ENCODE measurements around the gene GRN. TPM values are rescaled to one million over a fixed set of nuclear protein-coding genes. Genes with fewer than 3 reads are reported as not detected.
A peak's percentile ranks its signal among the peaks of the same experiment; 100 is the strongest.

GRN gene
- total RNA-seq, 2 donors from 2014 or later, result 31.7 to 47.7 TPM

DNA sequence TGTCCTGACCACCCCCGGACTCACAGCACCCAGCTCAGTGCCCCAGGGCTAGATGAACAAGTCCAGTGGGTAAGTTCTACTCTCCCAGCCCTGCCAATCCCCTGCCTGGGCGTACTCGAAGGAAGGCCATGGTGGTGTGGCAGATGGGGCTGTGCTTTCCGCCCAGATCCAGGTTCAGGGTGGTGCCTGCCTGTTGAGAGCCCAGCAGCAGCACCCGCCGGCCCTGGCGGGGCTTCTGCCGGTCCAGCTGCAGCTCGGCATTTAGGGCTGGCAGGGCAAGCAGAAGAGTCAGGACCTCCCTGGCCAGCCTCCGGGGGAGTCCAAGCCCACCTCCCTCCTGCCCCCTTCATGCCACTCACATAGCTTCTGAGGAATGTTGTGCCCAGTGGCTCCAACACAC, 34.8 kb downstream of the GRN start:
- no peak for DNase-seq
- no peak for ATAC-seq
- no peak overlapping the region for H3K4me3 Mint-ChIP-seq
- no peaks in the 10 kb centered on the region for H3K36me3 Mint-ChIP-seq (ENCODE audit: low read depth)
- no peaks in the 10 kb centered on the region for H3K9me3 ChIP-seq (ENCODE audit: control insufficient read depth, low read length, poor library complexity, severe bottlenecking)
- peaks cover 10% of the 10 kb centered on the region for H3K4me1 Mint-ChIP-seq
- H3K27ac Mint-ChIP-seq, result no peak overlapping the region
- peaks cover 41% of the 10 kb centered on the region for H3K27me3 Mint-ChIP-seq

DNA sequence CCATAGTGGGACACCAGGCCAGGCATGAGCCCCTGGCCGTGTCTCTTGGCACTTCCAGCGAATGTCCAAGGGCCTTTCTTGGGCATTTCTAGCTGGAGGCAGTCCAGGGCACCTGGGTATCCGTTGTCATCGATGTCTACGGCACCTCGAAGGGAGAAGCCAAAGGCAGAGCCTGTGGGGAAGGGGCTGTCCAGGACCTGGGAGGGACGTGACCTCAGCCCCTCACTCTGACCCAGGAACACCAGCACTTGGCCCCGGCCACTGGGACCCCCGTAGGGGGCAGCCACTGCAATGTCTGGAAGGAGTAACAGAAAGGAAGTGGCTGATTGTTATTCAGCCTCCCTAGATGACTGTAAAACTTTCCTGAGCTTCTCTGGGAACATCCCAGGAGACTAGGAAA, 35.7 kb downstream of the GRN start:
- H3K27ac Mint-ChIP-seq, result no peak overlapping the region
- peaks cover 40% of the 10 kb centered on the region for H3K27me3 Mint-ChIP-seq
- H3K4me1 Mint-ChIP-seq, result peaks cover 10% of the 10 kb centered on the region
- H3K4me3 Mint-ChIP-seq, result no peak overlapping the region
- H3K36me3 Mint-ChIP-seq (ENCODE audit: low read depth), result no peaks in the 10 kb centered on the region
- H3K9me3 ChIP-seq (ENCODE audit: control insufficient read depth, low read length, poor library complexity, severe bottlenecking), result no peaks in the 10 kb centered on the region
- DNase-seq (no peak), ATAC-seq (no peak)

DNA sequence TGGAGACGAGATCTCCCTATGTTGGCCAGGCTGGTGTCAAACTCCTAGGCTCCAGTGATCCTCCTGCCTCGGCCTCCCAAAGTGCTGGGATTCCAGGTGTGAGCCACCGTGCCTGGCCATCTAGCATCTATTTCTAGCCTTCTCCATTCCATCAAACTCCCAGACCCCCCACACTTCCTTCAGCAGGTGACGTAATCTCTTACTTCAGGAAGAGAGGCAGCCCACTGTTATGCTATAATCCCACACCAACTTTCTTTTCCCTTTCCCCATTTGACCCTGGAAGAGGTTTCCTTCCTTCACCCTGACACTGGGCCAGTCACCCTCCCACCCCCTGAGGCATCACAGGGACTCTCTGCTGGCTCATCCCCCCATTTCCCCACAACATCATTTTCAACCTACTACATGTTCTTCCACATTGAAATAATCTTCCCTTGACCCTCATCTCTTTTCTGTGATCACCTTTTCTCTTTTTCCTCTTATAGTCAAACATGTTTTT, 36.8 kb downstream of the GRN start:
- no peak overlapping the region for H3K27ac Mint-ChIP-seq
- peaks cover 39% of the 10 kb centered on the region for H3K27me3 Mint-ChIP-seq
- ATAC-seq, result no peak
- DNase-seq, result no peak
- no peaks in the 10 kb centered on the region for H3K9me3 ChIP-seq (ENCODE audit: control insufficient read depth, low read length, poor library complexity, severe bottlenecking)
- peaks cover 15% of the 10 kb centered on the region for H3K4me1 Mint-ChIP-seq
- no peak overlapping the region for H3K4me3 Mint-ChIP-seq
- no peaks in the 10 kb centered on the region for H3K36me3 Mint-ChIP-seq (ENCODE audit: low read depth)

DNA sequence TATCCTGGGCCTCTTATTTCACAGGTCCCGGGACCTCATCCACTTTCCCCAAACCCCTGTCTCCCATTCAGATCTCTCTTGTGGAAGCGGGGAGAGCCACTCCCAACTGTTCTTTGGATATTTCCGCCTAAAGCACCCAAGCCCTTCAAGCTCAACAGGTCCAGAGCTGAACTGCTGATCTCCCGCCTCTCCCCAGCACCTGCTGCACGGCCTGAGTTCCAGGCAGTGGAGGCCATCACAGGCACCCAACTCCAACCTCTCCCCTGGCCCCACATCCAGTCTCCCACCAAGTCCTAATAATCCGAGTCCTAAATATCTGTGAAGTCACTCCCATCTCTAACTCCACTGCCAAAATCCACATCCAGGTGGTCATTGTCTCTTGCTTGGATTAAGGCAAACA, 37.8 kb downstream of the GRN start:
- Mint-ChIP-seq H3K27me3 (peaks cover 39% of the 10 kb centered on the region), H3K4me3 (no peak overlapping the region), H3K4me1 (peaks cover 15% of the 10 kb centered on the region), H3K27ac (peak overlapping the region; percentile 67), H3K36me3 (ENCODE audit: low read depth) (no peaks in the 10 kb centered on the region)
- DNase-seq (no peak), ATAC-seq (no peak)
- H3K9me3 ChIP-seq (ENCODE audit: control insufficient read depth, low read length, poor library complexity, severe bottlenecking), result no peaks in the 10 kb centered on the region

DNA sequence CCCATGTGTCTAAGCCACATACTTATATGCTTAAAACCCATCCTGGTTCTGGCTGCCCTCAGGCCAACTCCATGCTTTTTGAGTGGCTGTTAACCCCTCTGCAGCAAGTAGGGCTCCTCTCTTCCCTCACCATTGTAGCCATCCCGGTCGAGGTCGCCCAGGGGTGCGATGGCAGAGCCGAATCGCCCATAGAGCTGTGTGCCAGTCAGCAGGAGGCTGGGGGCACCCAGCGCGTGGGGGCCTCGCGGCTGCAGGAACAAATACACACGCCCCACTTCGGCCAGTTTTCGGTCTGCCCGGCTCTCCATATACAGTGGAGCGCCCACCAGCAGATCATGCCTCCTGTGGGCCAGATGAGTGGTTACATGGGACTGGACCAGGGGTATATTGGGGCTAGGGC, 38.3 kb downstream of the GRN start:
- Mint-ChIP-seq H3K4me1 (peaks cover 15% of the 10 kb centered on the region), H3K4me3 (no peak overlapping the region), H3K36me3 (ENCODE audit: low read depth) (no peaks in the 10 kb centered on the region), H3K27ac (peak overlapping the region; percentile 67), H3K27me3 (peaks cover 36% of the 10 kb centered on the region)
- DNase-seq (no peak), ATAC-seq (no peak)
- no peaks in the 10 kb centered on the region for H3K9me3 ChIP-seq (ENCODE audit: control insufficient read depth, low read length, poor library complexity, severe bottlenecking)

DNA sequence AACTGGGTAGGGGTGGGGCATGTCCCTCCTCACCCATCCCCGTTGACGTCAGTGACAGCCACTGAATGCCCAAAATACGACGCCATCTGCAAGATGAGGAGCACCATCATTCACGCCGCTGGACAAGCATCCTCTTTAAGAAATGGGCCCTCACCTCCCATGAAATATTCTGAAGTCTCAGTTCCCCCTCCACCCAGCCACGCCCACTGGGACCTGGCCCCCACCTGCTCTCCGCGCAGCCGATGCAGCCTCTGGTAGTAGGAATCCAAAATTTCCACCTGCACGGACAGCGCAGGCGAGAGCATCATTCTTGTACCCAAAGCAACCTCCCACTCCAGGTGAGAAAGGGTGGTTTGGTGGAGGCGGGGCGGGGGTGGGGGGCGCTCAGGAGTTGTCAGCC, 38.8 kb downstream of the GRN start:
- no peak overlapping the region for H3K27ac Mint-ChIP-seq
- no peak for ATAC-seq
- peaks cover 15% of the 10 kb centered on the region for H3K4me1 Mint-ChIP-seq
- DNase-seq, result no peak
- no peaks in the 10 kb centered on the region for H3K9me3 ChIP-seq (ENCODE audit: control insufficient read depth, low read length, poor library complexity, severe bottlenecking)
- H3K27me3 Mint-ChIP-seq, result peaks cover 32% of the 10 kb centered on the region
- H3K36me3 Mint-ChIP-seq (ENCODE audit: low read depth), result no peaks in the 10 kb centered on the region
- no peak overlapping the region for H3K4me3 Mint-ChIP-seq

DNA sequence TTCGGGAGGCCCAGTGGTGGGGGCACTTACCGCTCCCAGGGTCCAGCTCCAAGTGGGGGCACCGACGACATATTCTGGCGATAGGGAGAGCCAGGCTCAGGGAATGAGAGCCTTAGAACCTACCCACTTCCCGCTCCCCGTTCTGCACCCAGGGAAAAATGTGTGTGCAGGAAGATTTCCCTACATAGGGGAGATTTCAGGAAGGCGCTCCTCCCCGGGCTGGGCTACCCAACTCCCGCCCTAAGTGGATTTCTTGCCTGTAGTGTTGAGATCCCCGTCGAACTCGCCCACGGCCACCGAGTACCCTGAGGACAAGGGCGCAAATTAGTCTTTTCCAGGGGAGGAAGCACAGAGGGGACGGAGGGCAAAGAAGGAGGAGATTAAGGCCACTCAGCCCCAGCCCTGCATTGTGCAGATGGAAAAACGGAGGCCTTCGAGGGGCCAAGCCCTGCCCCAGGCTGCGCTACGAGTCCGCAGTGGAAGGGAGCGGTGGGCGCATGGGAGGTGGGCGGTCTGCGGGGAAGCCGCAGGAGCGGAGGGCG, 39.2 kb downstream of the GRN start:
- Mint-ChIP-seq H3K27me3 (peaks cover 33% of the 10 kb centered on the region), H3K4me1 (peaks cover 16% of the 10 kb centered on the region), H3K27ac (no peak overlapping the region), H3K36me3 (ENCODE audit: low read depth) (no peaks in the 10 kb centered on the region), H3K4me3 (peak overlapping the region; percentile 81)
- H3K9me3 ChIP-seq (ENCODE audit: control insufficient read depth, low read length, poor library complexity, severe bottlenecking), result no peaks in the 10 kb centered on the region
- DNase-seq (no peak), ATAC-seq (no peak)

DNA sequence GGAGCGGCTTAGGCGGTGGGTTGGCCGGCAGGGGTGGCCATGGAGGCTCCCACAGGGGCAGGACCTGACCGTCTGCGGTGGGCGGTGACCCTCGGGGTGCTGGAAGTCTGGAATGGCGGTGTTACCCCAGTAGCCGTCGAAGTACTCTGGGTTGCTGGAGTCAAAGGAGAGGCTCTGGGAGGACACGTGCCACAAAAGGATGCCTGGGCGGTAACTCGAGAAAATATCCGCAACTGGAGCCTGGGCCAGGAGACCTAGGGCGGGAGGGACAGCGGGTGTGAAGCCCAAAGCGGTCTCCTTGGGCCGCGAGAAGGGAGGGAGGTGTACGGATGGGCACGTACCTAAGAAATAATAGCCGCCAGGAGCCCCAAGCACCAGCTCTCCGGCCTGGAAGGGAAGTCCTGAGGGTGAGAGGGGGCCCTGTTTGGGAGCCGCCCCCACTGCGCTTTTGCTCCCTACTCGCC, 39.8 kb downstream of the GRN start:
- no peaks in the 10 kb centered on the region for H3K9me3 ChIP-seq (ENCODE audit: control insufficient read depth, low read length, poor library complexity, severe bottlenecking)
- ATAC-seq (peak; percentile 8), DNase-seq (no peak)
- Mint-ChIP-seq H3K27me3 (peaks cover 36% of the 10 kb centered on the region), H3K4me1 (peaks cover 17% of the 10 kb centered on the region), H3K27ac (no peak overlapping the region), H3K4me3 (peak overlapping the region; percentile 81), H3K36me3 (ENCODE audit: low read depth) (no peaks in the 10 kb centered on the region)

DNA sequence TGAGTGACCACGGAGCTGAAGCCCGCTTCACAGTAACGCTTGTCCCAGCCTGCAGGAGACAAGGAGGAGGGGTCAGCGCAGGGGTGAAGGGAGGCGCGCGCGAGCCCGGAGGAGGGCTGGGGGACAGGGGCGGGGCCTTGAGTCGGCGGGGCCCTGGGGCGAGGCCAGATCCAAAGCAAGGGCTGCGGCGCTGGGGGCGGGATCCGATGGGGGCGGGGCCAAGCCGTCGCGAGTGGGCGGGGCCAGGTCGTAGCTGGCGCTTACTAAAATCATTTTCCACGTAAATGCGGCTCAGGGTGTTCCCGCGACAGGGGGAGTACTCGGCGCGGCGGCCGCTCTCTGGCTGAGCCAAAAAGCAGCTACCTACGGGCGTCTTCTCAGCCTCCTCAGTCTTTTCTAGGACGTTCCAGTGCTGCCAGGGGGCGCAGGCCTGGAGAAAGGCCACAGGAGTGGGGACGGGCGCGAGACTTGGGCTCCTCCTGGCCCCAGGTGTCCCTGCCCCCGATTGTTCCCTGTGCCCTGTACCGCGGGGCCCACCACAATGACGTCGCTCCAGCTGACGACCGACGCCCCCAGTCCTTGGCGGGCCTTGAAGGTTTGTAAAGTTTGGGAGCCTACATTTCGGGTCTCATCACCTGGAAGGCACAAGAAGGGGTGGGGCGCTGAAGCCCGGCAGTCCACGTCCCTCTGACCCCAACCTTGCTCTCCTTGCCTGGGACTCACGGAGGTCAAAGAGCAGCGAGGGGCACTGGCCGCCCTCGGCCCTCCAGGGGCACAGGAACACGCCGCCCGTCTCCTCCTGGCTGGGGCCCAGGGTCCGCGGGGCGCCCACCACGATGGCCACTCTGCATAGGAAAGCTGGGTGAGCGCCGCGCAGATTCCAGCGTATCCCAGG, 40.4 kb downstream of the GRN start:
- H3K27me3 Mint-ChIP-seq, result peaks cover 34% of the 10 kb centered on the region
- no peaks in the 10 kb centered on the region for H3K9me3 ChIP-seq (ENCODE audit: control insufficient read depth, low read length, poor library complexity, severe bottlenecking)
- H3K4me1 Mint-ChIP-seq, result peaks cover 17% of the 10 kb centered on the region
- no peaks in the 10 kb centered on the region for H3K36me3 Mint-ChIP-seq (ENCODE audit: low read depth)
- H3K27ac Mint-ChIP-seq, result no peak overlapping the region
- ATAC-seq (peak; percentile 91), DNase-seq (peak; percentile 69 to 83 (median 75))
- peak overlapping the region; percentile 81 for H3K4me3 Mint-ChIP-seq

DNA sequence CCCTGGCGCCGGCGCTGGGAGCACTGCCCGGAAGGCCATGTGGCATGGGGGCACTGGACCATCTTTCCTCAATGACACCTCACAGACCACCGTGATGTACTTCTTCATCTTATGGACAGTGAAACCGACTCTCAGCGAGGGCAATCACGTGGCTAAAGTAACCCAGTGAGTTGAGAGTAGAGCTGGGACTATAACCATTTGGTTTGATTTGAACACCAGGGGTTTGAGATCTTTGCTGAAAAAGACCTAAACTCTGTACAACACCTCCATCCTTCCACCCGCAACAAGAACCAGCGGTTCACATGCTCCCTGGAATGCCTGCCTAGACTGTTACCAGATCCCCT, 41.1 kb downstream of the GRN start:
- no peak for DNase-seq
- no peaks in the 10 kb centered on the region for H3K36me3 Mint-ChIP-seq (ENCODE audit: low read depth)
- ATAC-seq, result no peak
- peak overlapping the region; percentile 81 for H3K4me3 Mint-ChIP-seq
- H3K9me3 ChIP-seq (ENCODE audit: control insufficient read depth, low read length, poor library complexity, severe bottlenecking), result no peaks in the 10 kb centered on the region
- H3K27me3 Mint-ChIP-seq, result peaks cover 31% of the 10 kb centered on the region
- H3K4me1 Mint-ChIP-seq, result peaks cover 17% of the 10 kb centered on the region
- no peak overlapping the region for H3K27ac Mint-ChIP-seq

DNA sequence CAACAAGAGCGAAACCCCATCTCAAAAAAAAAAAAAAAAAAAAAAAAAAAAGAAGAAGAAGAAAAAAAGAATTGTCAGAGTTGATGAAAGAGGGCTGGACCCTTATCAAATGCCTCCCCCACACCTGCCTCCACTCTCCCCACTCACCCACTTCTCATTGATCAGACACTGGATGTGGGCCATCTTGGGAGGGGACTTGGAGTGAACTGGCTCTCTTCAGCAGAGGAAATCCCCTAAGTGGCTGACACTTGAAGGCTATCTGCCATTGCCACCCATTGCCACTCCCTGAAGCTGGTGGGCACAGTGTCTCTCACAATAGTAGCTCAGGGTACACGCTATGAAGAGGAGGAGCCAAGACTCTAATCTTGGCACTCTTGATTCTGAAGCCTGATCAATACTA, 42.7 kb downstream of the GRN start:
- DNase-seq (no peak), ATAC-seq (no peak)
- H3K4me1 Mint-ChIP-seq, result peaks cover 15% of the 10 kb centered on the region
- H3K27ac Mint-ChIP-seq, result no peak overlapping the region
- H3K4me3 Mint-ChIP-seq, result no peak overlapping the region
- H3K27me3 Mint-ChIP-seq, result peaks cover 18% of the 10 kb centered on the region
- no peaks in the 10 kb centered on the region for H3K9me3 ChIP-seq (ENCODE audit: control insufficient read depth, low read length, poor library complexity, severe bottlenecking)
- no peaks in the 10 kb centered on the region for H3K36me3 Mint-ChIP-seq (ENCODE audit: low read depth)

DNA sequence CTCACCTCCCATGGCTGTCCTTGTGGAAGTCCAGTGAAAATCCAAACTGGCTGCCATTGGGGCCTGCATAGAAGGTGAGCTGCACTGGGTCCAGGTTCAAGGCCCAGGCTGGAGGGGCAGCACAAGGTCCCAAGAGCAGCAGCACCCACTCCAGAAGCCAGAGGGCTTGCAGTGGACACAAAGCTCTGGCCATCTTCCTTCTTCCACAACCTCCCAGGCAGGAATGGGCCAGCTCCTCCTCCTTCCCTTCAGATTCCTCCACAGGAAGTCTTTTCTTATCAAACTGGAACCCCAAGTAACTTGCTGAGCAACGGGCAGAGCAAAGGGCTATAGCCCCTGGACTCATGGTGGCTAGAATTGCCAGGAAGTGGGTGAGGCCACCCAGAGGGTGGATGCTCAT, 44.2 kb downstream of the GRN start, which contains the start of gene ITGA2B:
TSS of gene ITGA2B (minus strand) at position 369 of the 400 bp plus-strand sequence. CDS start at position 193, 176 bp downstream.
- H3K9me3 ChIP-seq (ENCODE audit: control insufficient read depth, low read length, poor library complexity, severe bottlenecking), result no peaks in the 10 kb centered on the region
- ATAC-seq (no peak), DNase-seq (no peak)
- Mint-ChIP-seq H3K27me3 (peaks cover 10% of the 10 kb centered on the region), H3K4me1 (peaks cover 16% of the 10 kb centered on the region), H3K4me3 (no peak within 1 kb of the TSS), H3K36me3 (ENCODE audit: low read depth) (no peaks in the 10 kb centered on the region), H3K27ac (no peak within 1 kb of the TSS)

DNA sequence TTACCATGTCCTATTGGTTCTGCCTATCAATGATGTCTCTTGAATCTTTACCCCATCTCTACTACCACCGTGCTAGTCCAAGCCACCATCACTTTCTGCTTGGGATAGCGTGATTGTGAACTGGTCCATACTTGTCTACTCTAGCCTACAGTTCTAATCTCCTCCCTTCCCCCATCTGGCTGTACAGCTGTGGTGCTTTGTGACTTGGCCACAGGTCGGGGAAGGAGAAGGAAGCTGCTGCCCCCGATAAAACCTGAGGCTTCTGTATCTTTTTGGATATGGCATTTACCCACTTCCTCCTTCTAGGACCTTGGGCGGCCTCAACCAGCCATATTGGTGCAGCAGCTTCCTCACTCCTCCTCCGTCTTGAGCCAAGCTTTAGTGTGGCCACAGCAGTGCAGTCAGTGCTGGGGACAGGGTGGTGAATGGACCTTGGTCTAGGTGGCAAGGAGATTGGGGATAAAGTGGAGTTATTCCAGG, 44.7 kb downstream of the GRN start:
- Mint-ChIP-seq H3K27ac (no peak overlapping the region), H3K4me1 (peaks cover 14% of the 10 kb centered on the region), H3K27me3 (peaks cover 10% of the 10 kb centered on the region), H3K36me3 (ENCODE audit: low read depth) (no peaks in the 10 kb centered on the region), H3K4me3 (no peak overlapping the region)
- no peak for ATAC-seq
- H3K9me3 ChIP-seq (ENCODE audit: control insufficient read depth, low read length, poor library complexity, severe bottlenecking), result no peaks in the 10 kb centered on the region
- DNase-seq, result no peak
